Neural cell (in vitro differentiated cells): ENCODE data around the gene PRMT2. TPM values are rescaled to one million over a fixed set of nuclear protein-coding genes. Genes with fewer than 3 reads are reported as not detected.

Experiments used
- H2AFZ ChIP-seq: fragments of 200-600, 300-800 bp; sonication (generic), shearing (Covaris generic); 2 replicates; pipeline ENCODE4 v1.6.0; 2014; ENCODE audit warnings: low read depth, mild to moderate bottlenecking, antibody characterized with exemption, low read length, moderate library complexity
- H3F3A ChIP-seq: fragments of 200-600 bp; shearing (Covaris generic); 2 replicates; pipeline ENCODE4 v1.6.1; 2016; ENCODE audit warnings: mild to moderate bottlenecking, moderate library complexity, mixed read lengths, antibody characterized with exemption, low read length; ENCODE audit not compliant: insufficient read depth, poor library complexity, severe bottlenecking
- H3K27ac ChIP-seq: fragments of 200-600, 300-800 bp; sonication (generic), shearing (Covaris generic); 2 replicates; pipeline ENCODE4 v1.5.1; 2014; ENCODE audit warnings: mild to moderate bottlenecking, low read length, moderate library complexity
- H3K27me3 ChIP-seq: fragments of 300-800, 200-600 bp; sonication (generic), shearing (Covaris generic); 2 replicates; pipeline ENCODE4 v1.6.0; 2014; ENCODE audit warnings: mild to moderate bottlenecking, low read depth, low read length, moderate library complexity; ENCODE audit not compliant: insufficient read depth
- H3K36me3 ChIP-seq: fragments of 300-800, 200-600 bp; sonication (generic), shearing (Covaris generic); 2 replicates; pipeline ENCODE4 v1.5.1; 2014; ENCODE audit warnings: mild to moderate bottlenecking, antibody characterized with exemption, low read length, moderate library complexity; ENCODE audit not compliant: insufficient read depth
- H3K4me2 ChIP-seq: fragments of 300-800, 200-600 bp; sonication (generic), shearing (Covaris generic); 2 replicates; pipeline ENCODE4 v1.6.0; 2014; ENCODE audit warnings: mild to moderate bottlenecking, low read length
- H3K4me3 ChIP-seq: fragments of 300-800, 200-600 bp; sonication (generic), shearing (Covaris generic); 2 replicates; pipeline ENCODE4 v1.5.1; 2014; ENCODE audit warnings: mild to moderate bottlenecking, low read length, moderate library complexity
- H3K79me2 ChIP-seq: fragments of 200-600 bp; shearing (Covaris generic); replicated peaks from 2 replicates; pipeline ENCODE4 v1.6.0; 2014; ENCODE audit warnings: mild to moderate bottlenecking, low read length, moderate library complexity; ENCODE audit not compliant: insufficient read depth
- H3K9ac ChIP-seq: fragments of 300-800, 200-600 bp; sonication (generic), shearing (Covaris generic); 2 replicates; pipeline ENCODE4 v1.6.1; 2016; ENCODE audit warnings: mild to moderate bottlenecking, low read length, mixed read lengths
- H3K9me2 ChIP-seq: fragments of 200-600 bp; shearing (Covaris generic); 2 replicates; pipeline ENCODE4 v1.6.1; 2016; ENCODE audit warnings: mild to moderate bottlenecking, low read length, mixed read lengths; ENCODE audit not compliant: insufficient read depth
- H3K9me3 ChIP-seq: fragments of 200-600, 300-800 bp; sonication (generic), shearing (Covaris generic); 2 replicates; pipeline ENCODE4 v1.6.1; 2016; ENCODE audit warnings: mild to moderate bottlenecking, mixed run types, low read length, moderate library complexity, mixed read lengths
- H4K20me1 ChIP-seq: fragments of 200-600 bp; shearing (Covaris generic); 2 replicates; pipeline ENCODE4 v1.6.1; 2016; ENCODE audit warnings: mild to moderate bottlenecking, mixed run types; ENCODE audit not compliant: insufficient read depth
- EP300 ChIP-seq: fragments of 450-650 bp; conservative IDR thresholded peaks from 2 replicates; pipeline ENCODE4 v1.6.1; 2014; ENCODE audit warnings: antibody characterized with exemption, mild to moderate bottlenecking, moderate library complexity; ENCODE audit not compliant: poor library complexity, severe bottlenecking
- EZH2 ChIP-seq: fragments of 200-600, 300-800 bp; shearing (Covaris generic), sonication (generic); IDR thresholded peaks from 2 replicates; pipeline ENCODE4 v1.6.1; 2014; ENCODE audit warnings: antibody characterized with exemption, low read length, borderline replicate concordance, mild to moderate bottlenecking; ENCODE audit not compliant: insufficient read depth, poor library complexity, severe bottlenecking
- MXI1 ChIP-seq: fragments of 450-650 bp; conservative IDR thresholded peaks from 2 replicates; pipeline ENCODE4 v1.6.1; 2014; ENCODE audit warnings: antibody characterized with exemption, mild to moderate bottlenecking; ENCODE audit not compliant: poor library complexity, severe bottlenecking
- POLR2AphosphoS5 ChIP-seq: IDR thresholded peaks from 2 replicates; pipeline ENCODE4 v1.6.1; 2012
- RAD21 ChIP-seq: fragments of 450-650 bp; conservative IDR thresholded peaks from 2 replicates; pipeline ENCODE4 v1.6.1; 2014; ENCODE audit warnings: antibody characterized with exemption, mild to moderate bottlenecking, moderate library complexity
- SMC3 ChIP-seq: fragments of 450-650 bp; conservative IDR thresholded peaks from 2 replicates; pipeline ENCODE4 v1.6.1; 2014; ENCODE audit warnings: antibody characterized with exemption, mild to moderate bottlenecking, moderate library complexity; ENCODE audit not compliant: poor library complexity
- TAF1 ChIP-seq: IDR thresholded peaks from 2 replicates; pipeline ENCODE4 v1.6.1; 2012; ENCODE audit warnings: low read depth
- polyA plus RNA-seq: library from polyadenylated mRNA; depleted of rRNA; stranded (reverse); fragments of >200 nt; gene quantifications from 2 replicates; pipeline ENCODE4 v1.2.3, GENCODE V29; 2014
- TF ChIP-seq, protein P1 (sequence below): IDR thresholded peaks from 2 replicates; pipeline ENCODE4 v1.6.1; 2012; ENCODE audit warnings: borderline replicate concordance
- TF ChIP-seq, protein P2 (sequence below): fragments of 450-650 bp; IDR thresholded peaks from 2 replicates; pipeline ENCODE4 v1.5.1; 2014; ENCODE audit warnings: antibody characterized with exemption, mild to moderate bottlenecking, moderate library complexity; ENCODE audit not compliant: poor library complexity, severe bottlenecking

Gene PRMT2
- polyA plus RNA-seq, 1 donor from 2014 or later = 313 TPM

DNA sequence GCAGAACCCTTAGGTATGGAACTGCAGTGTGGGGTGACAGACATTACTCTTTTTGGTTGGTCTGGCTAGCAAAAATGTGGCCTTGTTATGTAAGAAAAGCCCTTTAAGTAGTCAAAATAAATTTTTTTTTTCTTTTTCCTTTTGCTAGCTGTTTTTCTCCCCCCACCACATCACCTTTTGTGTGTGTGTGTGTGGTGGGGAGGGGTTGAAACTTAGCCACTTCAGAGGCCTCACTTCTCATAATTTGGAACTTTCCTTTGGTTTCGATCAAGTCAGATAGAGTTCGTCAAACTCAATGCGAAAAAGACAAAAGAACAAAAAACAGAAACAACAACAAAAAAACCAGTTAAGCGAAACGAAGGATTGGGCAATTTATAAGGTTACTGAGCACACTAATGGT lies 1.9 kb upstream of the PRMT2 start:
- TF ChIP-seq SMC3 (no peak), POLR2AphosphoS5 (no peak), EZH2 (no peak), EP300 (no peak), RAD21 (no peak), TAF1 (no peak), MXI1 (no peak)
- TF ChIP-seq, protein P1, sequence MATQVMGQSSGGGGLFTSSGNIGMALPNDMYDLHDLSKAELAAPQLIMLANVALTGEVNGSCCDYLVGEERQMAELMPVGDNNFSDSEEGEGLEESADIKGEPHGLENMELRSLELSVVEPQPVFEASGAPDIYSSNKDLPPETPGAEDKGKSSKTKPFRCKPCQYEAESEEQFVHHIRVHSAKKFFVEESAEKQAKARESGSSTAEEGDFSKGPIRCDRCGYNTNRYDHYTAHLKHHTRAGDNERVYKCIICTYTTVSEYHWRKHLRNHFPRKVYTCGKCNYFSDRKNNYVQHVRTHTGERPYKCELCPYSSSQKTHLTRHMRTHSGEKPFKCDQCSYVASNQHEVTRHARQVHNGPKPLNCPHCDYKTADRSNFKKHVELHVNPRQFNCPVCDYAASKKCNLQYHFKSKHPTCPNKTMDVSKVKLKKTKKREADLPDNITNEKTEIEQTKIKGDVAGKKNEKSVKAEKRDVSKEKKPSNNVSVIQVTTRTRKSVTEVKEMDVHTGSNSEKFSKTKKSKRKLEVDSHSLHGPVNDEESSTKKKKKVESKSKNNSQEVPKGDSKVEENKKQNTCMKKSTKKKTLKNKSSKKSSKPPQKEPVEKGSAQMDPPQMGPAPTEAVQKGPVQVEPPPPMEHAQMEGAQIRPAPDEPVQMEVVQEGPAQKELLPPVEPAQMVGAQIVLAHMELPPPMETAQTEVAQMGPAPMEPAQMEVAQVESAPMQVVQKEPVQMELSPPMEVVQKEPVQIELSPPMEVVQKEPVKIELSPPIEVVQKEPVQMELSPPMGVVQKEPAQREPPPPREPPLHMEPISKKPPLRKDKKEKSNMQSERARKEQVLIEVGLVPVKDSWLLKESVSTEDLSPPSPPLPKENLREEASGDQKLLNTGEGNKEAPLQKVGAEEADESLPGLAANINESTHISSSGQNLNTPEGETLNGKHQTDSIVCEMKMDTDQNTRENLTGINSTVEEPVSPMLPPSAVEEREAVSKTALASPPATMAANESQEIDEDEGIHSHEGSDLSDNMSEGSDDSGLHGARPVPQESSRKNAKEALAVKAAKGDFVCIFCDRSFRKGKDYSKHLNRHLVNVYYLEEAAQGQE = no peak
- TF ChIP-seq, protein P2, sequence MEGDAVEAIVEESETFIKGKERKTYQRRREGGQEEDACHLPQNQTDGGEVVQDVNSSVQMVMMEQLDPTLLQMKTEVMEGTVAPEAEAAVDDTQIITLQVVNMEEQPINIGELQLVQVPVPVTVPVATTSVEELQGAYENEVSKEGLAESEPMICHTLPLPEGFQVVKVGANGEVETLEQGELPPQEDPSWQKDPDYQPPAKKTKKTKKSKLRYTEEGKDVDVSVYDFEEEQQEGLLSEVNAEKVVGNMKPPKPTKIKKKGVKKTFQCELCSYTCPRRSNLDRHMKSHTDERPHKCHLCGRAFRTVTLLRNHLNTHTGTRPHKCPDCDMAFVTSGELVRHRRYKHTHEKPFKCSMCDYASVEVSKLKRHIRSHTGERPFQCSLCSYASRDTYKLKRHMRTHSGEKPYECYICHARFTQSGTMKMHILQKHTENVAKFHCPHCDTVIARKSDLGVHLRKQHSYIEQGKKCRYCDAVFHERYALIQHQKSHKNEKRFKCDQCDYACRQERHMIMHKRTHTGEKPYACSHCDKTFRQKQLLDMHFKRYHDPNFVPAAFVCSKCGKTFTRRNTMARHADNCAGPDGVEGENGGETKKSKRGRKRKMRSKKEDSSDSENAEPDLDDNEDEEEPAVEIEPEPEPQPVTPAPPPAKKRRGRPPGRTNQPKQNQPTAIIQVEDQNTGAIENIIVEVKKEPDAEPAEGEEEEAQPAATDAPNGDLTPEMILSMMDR = no peak
- Histone ChIP-seq H3K4me2 (no peak overlapping the region), H3K27ac (no peak overlapping the region)

DNA sequence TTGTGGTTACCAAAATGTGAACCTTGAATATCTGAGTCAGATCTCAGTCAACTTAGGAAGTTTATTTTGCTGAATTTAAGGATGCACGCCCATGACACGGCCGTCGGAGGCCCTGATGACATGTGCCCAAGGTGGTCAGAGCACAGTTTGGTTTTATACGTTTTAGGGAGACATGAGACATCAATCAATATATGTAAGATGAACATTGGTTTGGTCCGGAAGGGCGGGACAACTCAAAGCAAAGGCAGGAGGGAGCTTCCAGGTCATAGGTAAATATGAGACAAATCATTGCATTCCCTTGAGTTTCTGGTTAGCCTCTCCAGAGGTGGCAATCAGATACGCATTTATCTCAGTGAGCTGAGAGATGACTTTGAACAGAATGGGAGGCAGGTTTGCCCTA lies 1.0 kb upstream of the PRMT2 start:
- TF ChIP-seq, protein P1 = no peak
- TF ChIP-seq RAD21 (no peak), EZH2 (no peak), SMC3 (no peak), MXI1 (no peak)

More for the DNA sequence above, 1.9 kb upstream of the PRMT2 start:
- Histone ChIP-seq H3K27me3 (no peaks in the 10 kb centered on the region), H4K20me1 (peaks cover 2% of the 10 kb centered on the region), H3K9me3 (no peaks in the 10 kb centered on the region), H3K4me3 (no peak overlapping the region), H3K79me2 (peaks cover 30% of the 10 kb centered on the region), H3K9ac (no peak overlapping the region), H2AFZ (no peak overlapping the region), H3K9me2 (no peaks in the 10 kb centered on the region), H3K36me3 (peaks cover 5% of the 10 kb centered on the region), H3F3A (peaks cover 4% of the 10 kb centered on the region)

More for the DNA sequence above, 1.0 kb upstream of the PRMT2 start:
- Histone ChIP-seq H3K9me3 (no peaks in the 10 kb centered on the region), H4K20me1 (peaks cover 2% of the 10 kb centered on the region), H3K9ac (peak overlapping the region; percentile 90), H3K27me3 (no peaks in the 10 kb centered on the region), H2AFZ (no peak overlapping the region), H3K36me3 (peaks cover 5% of the 10 kb centered on the region), H3K9me2 (no peaks in the 10 kb centered on the region), H3K79me2 (peaks cover 39% of the 10 kb centered on the region), H3K4me3 (peak overlapping the region; percentile 80), H3K4me2 (peak overlapping the region; percentile 72), H3F3A (peaks cover 4% of the 10 kb centered on the region), H3K27ac (peak overlapping the region; percentile 90)
